GM18519 (cell line): Measurements from ENCODE around the gene PAXIP1.
"Not testable (repeated sequence)": the region's sequence is repeated elsewhere in the genome, so short reads cannot be mapped to it uniquely, and the experiment has no call there.

Source experiments
- ATAC-seq: cut with Tn5 transposase; IDR thresholded peaks from one replicate; pipeline ENCODE4 v1.9.1; 2021; ENCODE audit warnings: mild to moderate bottlenecking, moderate library complexity; ENCODE audit not compliant: unreplicated experiment, low FRiP score

Gene PAXIP1

GRCh38 chr7:154946166-154946565 is 56.8 kb downstream of the PAXIP1 start:
- ATAC-seq = no peak

GRCh38 chr7:154943906-154944305 is 59.0 kb downstream of the PAXIP1 start:
- ATAC-seq = no peak

DNA sequence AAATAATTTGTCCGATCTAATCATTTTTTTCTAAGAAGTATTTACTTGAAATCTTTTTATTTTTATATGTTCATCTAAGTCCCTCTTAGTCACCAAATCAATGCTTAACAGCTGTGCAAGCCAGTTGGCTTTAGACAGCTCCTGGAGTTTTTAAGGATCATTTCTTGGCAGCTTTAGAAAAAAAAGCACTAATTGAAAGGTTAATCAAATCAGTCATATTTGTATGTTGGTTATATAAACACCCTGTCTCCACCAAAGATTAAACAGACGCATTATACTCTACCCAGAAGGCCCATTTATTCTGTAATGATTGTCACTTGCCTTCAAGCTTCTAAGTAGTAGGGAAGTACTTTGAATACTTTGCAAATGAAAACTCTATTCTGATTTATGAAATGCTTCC is 60.2 kb downstream of the PAXIP1 start:
- ATAC-seq = no peak

DNA sequence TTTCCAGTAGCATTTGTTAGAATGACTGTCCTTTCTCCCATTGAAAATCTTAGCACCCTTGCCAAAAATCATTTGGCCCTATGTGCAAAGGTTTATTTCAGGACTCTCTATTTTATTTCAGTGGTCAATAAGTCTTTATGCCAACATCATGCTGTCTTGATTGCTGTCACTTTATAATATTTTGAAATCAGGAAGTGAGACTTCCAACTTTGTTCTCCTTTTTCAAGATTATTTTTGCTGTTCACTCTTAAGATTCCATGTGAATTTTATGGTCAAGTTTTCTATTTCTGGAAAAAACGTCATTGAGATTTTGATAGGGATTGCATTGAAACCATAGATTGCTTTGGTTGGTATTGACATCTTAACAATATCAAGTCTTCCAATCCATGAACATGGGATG is 65.1 kb downstream of the PAXIP1 start:
- no peak for ATAC-seq

DNA sequence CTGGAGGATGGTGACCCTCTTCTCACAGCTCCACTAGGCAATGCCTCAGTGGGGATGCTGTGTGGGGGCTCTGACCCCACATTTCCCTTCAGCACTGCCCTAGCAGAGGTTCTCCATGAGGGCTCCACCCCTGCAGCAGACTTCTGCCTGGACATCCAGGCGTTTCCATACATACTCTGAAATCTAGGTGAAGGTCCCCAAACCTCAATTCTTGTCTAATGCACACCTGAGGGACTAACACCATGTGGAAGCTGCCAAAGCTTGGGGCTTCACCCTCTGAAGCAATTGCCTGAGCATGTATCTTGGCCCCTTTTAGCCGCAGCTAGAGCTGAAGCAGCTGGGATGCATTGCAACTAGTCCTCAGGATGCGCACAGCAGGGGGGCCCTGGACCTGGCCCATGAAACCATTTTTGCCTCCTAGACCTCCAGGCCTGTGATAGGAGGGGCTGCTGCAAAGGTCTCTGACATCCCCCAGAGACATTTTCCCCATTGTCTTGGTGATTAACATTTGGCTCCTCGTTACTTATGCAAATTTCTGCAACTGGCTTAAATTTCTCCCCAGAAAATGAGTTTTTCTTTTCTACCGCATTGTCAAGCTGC is 68.5 kb downstream of the PAXIP1 start:
- ATAC-seq = not testable (repeated sequence)

DNA sequence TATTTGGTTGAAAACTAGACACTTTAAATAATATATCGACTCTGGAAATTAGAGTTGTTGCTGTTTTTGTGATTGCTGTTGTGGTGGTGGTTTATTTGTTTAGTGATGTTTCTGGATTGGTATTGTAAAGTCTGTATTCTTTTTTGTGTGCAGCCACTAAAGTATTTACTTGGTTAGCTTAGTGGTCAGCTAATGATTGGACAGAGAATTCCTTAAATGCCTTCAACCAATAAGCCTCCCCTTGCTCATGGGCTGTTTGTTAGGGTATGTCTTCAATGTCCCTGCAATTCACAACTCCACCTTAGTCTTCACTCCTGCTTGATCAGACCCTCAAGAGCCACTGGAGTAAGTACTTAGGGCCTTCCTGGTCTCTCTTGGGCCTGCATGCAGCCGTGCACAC is 71.0 kb downstream of the PAXIP1 start:
- no peak for ATAC-seq

DNA sequence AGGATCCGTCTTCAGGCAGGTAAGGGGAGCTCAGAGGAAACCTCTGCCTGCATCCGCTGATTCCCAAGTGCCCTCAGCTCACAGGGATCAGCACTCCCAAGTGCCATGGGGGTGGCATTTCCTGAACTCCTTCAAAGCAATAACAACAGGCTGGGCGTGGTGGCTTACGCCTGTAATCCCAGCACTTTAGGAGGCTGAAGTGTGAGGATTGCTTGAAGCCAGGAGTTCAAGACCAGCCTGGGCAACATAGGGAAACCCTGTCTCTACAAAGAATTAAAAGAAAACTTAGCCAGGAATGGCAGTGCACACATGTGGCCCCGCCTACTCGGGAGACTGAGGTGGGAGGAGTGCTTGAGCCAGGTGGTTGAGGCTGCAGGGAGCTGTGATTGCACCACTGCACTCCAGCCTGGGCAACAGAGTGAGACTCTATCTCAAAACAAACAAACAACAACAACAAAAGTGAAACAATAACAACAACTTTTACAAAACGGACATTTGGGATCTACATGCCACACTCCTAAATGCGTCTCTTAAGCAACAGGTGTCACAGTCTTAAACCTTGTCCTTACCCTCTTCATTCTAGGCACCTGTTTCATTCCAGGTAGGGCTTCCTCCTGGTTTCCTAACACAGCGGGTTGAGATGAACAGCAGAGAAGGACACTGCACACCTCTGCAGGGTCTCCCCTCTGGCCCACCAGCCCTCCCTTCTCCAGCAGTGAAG is 73.8 kb downstream of the PAXIP1 start:
- no peak for ATAC-seq

GRCh38 chr7:154928136-154929005 is 74.6 kb downstream of the PAXIP1 start:
- peak; percentile 93 for ATAC-seq

DNA sequence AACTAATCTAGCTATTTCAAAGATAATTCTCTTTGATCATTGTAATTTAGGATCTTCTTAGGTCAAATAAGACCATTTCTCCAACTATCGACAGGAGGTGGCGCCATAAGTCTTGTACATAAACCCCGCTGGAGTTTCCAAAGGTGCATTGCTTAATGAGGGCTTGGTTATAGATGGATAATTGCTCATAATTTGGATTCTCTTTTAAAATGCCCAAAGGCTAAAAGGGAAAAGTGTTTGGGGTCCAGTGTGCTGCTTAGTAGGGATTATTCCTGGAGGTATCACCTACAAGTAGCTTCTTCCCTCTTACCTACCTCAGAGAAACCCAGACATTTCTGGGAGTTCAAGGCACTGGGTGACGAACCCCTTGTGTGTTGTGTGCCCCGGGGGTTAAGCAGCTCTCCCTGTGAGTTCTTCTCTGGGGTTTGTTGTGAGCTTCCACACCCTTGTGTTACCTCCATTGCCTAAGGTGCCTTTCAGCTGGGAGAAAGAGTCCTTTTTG is 75.2 kb downstream of the PAXIP1 start:
- ATAC-seq = peak; percentile 54

- not testable (repeated sequence) for ATAC-seq
Measured at GRCh38 chr7:154922472-154922871, 80.5 kb downstream of the PAXIP1 start.

DNA sequence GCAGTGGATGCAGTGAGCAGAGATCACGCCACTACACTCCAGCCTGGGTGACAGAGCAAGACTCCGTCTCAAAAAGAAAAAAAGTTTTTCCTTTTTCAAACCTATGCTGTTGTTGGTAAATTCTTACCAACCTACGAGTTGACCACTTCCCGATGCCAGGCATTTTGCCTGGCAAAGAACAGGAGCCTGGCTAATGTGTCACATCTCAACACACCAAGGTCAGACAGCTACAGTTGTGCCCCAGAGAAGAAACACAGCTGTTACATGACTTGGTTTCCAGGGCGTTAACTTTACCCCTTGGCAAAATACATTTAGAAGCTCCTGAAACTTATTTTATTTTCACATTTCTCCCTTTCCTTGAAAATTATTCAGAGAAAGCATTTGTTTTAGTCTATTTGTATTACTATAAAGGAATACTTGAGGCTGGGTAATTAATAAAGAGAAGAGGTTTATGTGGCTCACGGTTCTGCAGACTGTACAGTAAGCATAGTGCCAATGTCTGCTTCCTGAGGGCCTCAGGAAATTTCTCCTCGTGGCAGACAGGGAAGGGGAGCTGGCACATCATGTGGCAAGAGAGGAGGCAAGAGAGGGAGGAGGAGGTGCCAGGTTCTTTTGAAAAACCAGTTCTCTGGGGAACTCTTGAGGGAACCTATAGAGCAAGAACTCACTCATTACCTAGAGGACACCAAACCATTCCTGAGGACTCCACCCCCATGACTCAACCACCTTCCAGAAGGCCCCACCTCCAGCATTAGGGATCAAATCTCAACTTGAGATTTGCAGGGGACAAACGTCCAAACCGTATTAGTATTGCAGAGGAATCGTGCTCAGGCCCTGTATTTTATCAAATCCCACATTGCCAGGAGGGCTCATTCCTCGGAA is 83.3 kb downstream of the PAXIP1 start:
- ATAC-seq = no peak

DNA sequence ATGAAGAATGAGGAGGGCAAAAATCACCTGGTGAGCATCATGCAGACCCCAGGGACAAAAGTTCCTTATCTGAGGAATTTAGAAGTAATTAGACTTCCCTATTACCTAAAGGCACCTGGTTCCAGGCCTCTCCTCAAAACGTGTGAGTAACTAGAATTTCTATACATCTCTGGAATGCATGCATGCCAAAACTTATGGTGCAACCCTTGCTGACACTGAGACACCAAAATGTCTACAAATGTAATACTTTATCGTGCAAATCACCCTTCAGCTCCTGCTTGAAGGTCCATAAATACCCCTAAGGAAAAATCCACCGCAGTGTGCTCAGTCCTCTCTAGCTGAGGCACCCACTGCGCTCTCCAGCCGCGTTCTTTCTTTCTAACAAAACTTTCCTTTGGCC is 84.2 kb downstream of the PAXIP1 start:
- ATAC-seq = no peak

DNA sequence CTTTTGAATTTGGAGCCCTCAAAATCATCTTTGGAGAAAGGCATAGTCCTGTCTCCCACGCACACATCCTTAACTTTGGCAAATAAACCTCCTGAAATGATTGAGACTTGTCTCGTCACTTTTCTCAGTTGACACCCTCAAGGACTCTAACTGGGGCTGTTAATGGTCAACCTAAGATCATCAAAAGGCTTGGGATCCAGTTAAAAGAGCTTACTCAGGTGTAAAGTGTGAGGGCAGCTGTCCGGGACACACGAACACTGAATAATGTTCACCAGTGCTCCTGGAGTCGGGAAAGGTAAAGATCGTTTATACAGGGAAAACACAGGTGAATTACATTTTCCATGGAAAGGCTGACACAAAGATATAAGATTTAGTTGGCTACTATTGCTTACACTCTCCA is 84.7 kb downstream of the PAXIP1 start:
- ATAC-seq = no peak

GRCh38 chr7:154917808-154918160 is 85.1 kb downstream of the PAXIP1 start:
- no peak for ATAC-seq

DNA sequence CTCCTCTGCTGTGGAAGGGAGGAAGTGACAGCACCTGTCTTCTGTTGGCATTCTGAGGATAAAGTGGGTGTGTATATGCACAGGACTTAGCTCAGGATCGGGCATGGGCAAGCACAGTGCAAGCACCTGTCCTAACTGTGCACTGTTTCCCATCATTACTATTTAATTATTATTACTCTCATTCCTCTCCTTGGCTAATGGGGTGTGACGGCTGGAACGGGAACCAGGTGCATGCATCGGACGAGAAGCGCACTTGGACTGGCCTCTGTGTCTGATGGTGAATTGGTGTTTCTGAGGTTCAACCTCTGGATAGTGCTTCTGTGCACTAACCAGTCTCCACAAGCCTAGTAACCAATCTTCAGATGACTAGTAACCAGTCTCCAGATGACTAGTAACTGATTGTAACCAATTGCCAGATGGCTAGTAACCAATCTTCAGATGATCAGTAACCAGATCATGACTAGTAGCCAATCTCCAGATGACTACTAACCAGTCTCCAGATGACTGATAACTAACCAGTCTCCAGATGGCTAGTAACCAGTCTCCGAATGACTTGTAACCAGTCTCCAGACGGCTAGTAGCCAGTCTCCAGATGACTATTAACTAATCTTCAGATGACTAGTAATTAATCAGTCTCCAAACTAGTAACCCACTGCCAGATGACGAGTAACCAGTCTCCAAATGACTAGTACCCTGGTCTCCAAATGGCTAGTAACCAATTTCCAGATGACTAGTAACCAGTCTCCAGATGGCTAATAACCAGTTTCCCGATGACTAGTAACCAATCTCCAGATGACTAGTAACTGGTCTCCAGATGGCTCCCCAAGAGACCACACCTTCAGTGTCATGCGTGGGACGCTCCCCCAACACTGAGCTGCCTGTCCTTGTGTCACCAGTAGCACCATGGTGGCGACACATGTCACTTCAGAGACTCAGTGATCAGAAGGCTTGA is 85.8 kb downstream of the PAXIP1 start:
- no peak for ATAC-seq

DNA sequence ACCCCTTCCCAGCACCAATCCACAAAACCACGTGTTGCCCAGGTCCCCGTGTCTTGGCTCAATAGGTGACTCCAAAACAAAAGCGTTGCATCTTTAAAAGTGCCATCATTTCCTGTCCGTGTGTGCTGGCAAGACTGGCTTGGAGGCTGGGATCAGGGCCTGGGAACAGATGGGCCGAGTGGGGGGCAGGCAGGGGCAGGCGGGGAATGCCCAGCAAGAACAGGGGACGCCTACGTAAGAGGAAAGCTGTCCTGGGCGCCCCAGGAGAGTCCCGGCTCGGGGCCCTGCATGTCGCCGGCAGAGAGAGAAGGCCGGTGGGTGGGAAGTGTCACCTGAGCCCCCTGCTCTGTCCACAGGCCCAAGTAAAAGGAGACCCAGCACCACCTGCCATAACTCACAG is 86.5 kb downstream of the PAXIP1 start:
- no peak for ATAC-seq

DNA sequence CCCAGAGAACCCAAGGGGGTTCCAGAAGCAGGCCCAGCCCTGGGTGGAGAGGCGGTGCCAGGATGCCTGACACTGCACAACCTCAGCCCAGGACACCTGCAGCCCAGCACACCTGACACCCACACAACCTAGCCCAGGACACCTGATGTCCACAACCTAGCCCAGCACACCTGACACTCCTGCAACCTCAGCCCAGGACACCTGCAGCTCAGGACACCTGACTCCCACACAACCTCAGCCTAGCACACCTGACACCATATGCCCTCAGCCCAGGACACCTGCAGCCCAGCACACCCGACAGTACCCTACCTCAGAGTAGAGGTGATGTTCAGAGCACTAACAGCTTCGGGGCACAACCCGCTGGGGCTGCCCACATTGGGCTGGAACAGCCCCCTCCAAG is 87.3 kb downstream of the PAXIP1 start:
- ATAC-seq = no peak

GRCh38 chr7:154914996-154915380 is 87.9 kb downstream of the PAXIP1 start:
- ATAC-seq = no peak

DNA sequence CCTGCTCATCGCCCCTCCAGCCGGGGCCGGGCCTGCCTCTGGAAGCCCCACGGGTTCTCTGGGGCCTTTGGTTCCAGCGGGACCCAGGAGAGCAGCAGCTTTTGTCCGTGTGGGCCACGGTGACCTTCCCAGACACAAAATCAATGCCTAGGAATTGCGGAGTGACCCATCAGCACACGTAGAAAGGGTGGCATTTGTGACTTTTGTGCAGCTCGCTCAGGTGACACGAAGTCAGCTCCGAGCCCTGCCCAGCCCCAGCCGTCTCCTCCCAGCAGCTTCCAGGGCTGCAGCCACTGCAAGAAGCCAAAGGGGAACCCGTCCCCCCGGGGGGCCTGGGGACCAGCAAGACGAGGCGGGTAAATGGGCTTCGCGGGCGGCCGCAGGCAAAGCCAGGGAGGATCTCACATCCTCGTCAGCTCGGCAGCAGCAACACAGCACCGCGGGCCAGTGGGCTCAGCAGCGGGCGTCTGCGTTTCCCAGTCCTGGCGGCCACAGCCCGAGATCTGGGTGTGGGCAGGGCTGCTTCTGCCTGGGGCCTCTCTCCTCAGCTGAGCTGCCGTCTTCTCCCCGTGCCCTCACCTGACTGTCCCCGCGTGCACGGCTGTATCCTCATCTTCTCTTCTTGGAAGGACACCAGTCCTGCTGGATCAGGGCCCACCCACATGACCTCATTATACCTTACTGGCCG is 88.5 kb downstream of the PAXIP1 start:
- no peak for ATAC-seq
